Astrocyte (in vitro differentiated cells and primary cell): Measurements from ENCODE around the gene INO80B. TPM values are rescaled to one million over a fixed set of nuclear protein-coding genes. Genes with fewer than 3 reads are reported as not detected.
"Not testable (repeated sequence)": the region's sequence is repeated elsewhere in the genome, so short reads cannot be mapped to it uniquely, and the experiment has no call there.

Experiments
- DNase-seq: peaks from one replicate; pipeline ENCODE4 v3.0.0-alpha.2; 2010; ENCODE audit warnings: low read depth
- FAIRE-seq: peaks from 2 replicates; lab custom pipeline; 2011; peaks lifted over from hg19 to GRCh38; lab: Jason Lieb, UNC
- H2AFZ ChIP-seq: 2 replicates; pipeline ENCODE4 v1.6.0; 2012; ENCODE audit warnings: low read depth, low read length, inconsistent platforms
- H3K27ac ChIP-seq: 2 replicates; pipeline ENCODE4 v1.5.1; 2011; ENCODE audit warnings: low read depth, low read length, inconsistent platforms
- H3K27me3 ChIP-seq: 2 replicates; pipeline ENCODE4 v1.6.0; 2011; ENCODE audit warnings: low read length, inconsistent platforms; ENCODE audit not compliant: insufficient read depth
- H3K36me3 ChIP-seq: 2 replicates; pipeline ENCODE4 v1.5.1; 2011; ENCODE audit warnings: low read length, inconsistent platforms; ENCODE audit not compliant: insufficient read depth
- H3K4me1 ChIP-seq: 2 replicates; pipeline ENCODE4 v1.5.1; 2011; ENCODE audit warnings: low read length, inconsistent platforms; ENCODE audit not compliant: insufficient read depth
- H3K4me2 ChIP-seq: 2 replicates; pipeline ENCODE4 v1.6.0; 2012; ENCODE audit warnings: low read length, inconsistent platforms
- H3K4me3 ChIP-seq: 2 replicates; pipeline ENCODE4 v1.5.1; 2011; ENCODE audit warnings: low read depth, mild to moderate bottlenecking, low read length, inconsistent platforms; ENCODE audit not compliant: insufficient read depth
- H3K79me2 ChIP-seq: 2 replicates; pipeline ENCODE4 v1.6.0; 2012; ENCODE audit warnings: mild to moderate bottlenecking, low read length, inconsistent platforms; ENCODE audit not compliant: insufficient read depth
- H3K9ac ChIP-seq: 2 replicates; pipeline ENCODE4 v1.6.0; 2012; ENCODE audit warnings: mild to moderate bottlenecking, low read length, inconsistent platforms
- H3K9me3 ChIP-seq: 2 replicates; pipeline ENCODE4 v1.5.1; 2012; ENCODE audit warnings: low read depth, mild to moderate bottlenecking, low read length, inconsistent platforms; ENCODE audit not compliant: insufficient read depth
- H4K20me1 ChIP-seq: 2 replicates; pipeline ENCODE4 v1.6.0; 2012; ENCODE audit warnings: low read length, inconsistent platforms; ENCODE audit not compliant: insufficient read depth
- H3K27ac Mint-ChIP-seq: one replicate; pipeline ENCODE4 v1.8.0; 2021; ENCODE audit warnings: mild to moderate bottlenecking, mixed read lengths; ENCODE audit not compliant: unreplicated experiment
- H3K27me3 Mint-ChIP-seq: one replicate; pipeline ENCODE4 v1.8.0; 2021; ENCODE audit warnings: low read depth, mixed read lengths; ENCODE audit not compliant: unreplicated experiment
- H3K36me3 Mint-ChIP-seq: one replicate; pipeline ENCODE4 v1.8.0; 2021; ENCODE audit warnings: low read depth, mixed read lengths; ENCODE audit not compliant: unreplicated experiment
- H3K4me1 Mint-ChIP-seq: one replicate; pipeline ENCODE4 v1.8.0; 2021; ENCODE audit warnings: low read depth, mixed read lengths; ENCODE audit not compliant: unreplicated experiment
- H3K4me3 Mint-ChIP-seq: one replicate; pipeline ENCODE4 v1.8.0; 2021; ENCODE audit warnings: mild to moderate bottlenecking, moderate library complexity, mixed read lengths; ENCODE audit not compliant: unreplicated experiment
- H3K9me3 Mint-ChIP-seq: one replicate; pipeline ENCODE4 v1.8.0; 2021; ENCODE audit warnings: mild to moderate bottlenecking, mixed read lengths; ENCODE audit not compliant: unreplicated experiment
- EZH2 ChIP-seq: IDR thresholded peaks from 2 replicates; pipeline ENCODE4 v1.6.1; 2012; ENCODE audit warnings: mild to moderate bottlenecking, low read length, inconsistent platforms; ENCODE audit not compliant: insufficient read depth
- total RNA-seq: library from RNA; stranded (reverse); gene quantifications from 2 replicates; pipeline ENCODE4 v1.2.1, GENCODE V29; 2021
- TF ChIP-seq, protein P1 (sequence below): IDR thresholded peaks from 2 replicates; pipeline ENCODE4 v1.5.1; 2011; ENCODE audit warnings: low read depth, mild to moderate bottlenecking, inconsistent platforms, low read length, moderate library complexity; ENCODE audit not compliant: insufficient read depth

The INO80B gene
- total RNA-seq, 1 donor from 2014 or later = 19.2 TPM

- FAIRE-seq (no peak), DNase-seq (no peak)
- Histone ChIP-seq H3K9me3 (no peaks in the 10 kb centered on the region), H3K27ac (no peak within 1 kb of the TSS), H3K4me1 (peaks cover 45% of the 10 kb centered on the region), H3K27me3 (peaks cover 10% of the 10 kb centered on the region), H3K4me3 (no peak within 1 kb of the TSS), H3K36me3 (no peaks in the 10 kb centered on the region), H3K9ac (peak within 1 kb of the TSS; percentile 22), H2AFZ (peak within 1 kb of the TSS; percentile 80), H3K4me2 (peak within 1 kb of the TSS; percentile 96), H4K20me1 (peaks cover 24% of the 10 kb centered on the region), H3K79me2 (peaks cover 29% of the 10 kb centered on the region)
- H3K4me3 Mint-ChIP-seq = peak within 1 kb of the TSS; percentile 87
- H3K9me3 Mint-ChIP-seq = no peaks in the 10 kb centered on the region
- H3K27ac Mint-ChIP-seq = peak within 1 kb of the TSS; percentile 87
- H3K36me3 Mint-ChIP-seq = peaks cover 2% of the 10 kb centered on the region
- H3K27me3 Mint-ChIP-seq = peaks cover 1% of the 10 kb centered on the region
- H3K4me1 Mint-ChIP-seq = peaks cover 30% of the 10 kb centered on the region
- TF ChIP-seq, protein P1, sequence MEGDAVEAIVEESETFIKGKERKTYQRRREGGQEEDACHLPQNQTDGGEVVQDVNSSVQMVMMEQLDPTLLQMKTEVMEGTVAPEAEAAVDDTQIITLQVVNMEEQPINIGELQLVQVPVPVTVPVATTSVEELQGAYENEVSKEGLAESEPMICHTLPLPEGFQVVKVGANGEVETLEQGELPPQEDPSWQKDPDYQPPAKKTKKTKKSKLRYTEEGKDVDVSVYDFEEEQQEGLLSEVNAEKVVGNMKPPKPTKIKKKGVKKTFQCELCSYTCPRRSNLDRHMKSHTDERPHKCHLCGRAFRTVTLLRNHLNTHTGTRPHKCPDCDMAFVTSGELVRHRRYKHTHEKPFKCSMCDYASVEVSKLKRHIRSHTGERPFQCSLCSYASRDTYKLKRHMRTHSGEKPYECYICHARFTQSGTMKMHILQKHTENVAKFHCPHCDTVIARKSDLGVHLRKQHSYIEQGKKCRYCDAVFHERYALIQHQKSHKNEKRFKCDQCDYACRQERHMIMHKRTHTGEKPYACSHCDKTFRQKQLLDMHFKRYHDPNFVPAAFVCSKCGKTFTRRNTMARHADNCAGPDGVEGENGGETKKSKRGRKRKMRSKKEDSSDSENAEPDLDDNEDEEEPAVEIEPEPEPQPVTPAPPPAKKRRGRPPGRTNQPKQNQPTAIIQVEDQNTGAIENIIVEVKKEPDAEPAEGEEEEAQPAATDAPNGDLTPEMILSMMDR = no peak
- TF ChIP-seq EZH2 = peak; percentile 71
Observed at GRCh38 chr2:74441690-74442482, 13.0 kb upstream of the INO80B start, which contains the start of gene RTKN. Gene RTKN, minus strand, starts transcription at chr2:74441937. Its CDS starts 121 bp downstream, at chr2:74441816.

- H3K4me3 Mint-ChIP-seq = peak overlapping the region; percentile 82
- not testable (repeated sequence) for FAIRE-seq, DNase-seq, H3K9me3 Mint-ChIP-seq, H3K27me3 Mint-ChIP-seq, H3K9me3 ChIP-seq, H3K27ac ChIP-seq, H3K36me3 ChIP-seq, H3K9ac ChIP-seq, H3K36me3 Mint-ChIP-seq, H3K4me3 ChIP-seq
- peaks cover 22% of the 10 kb centered on the region for H3K79me2 ChIP-seq
- peak overlapping the region; percentile 80 for H2AFZ ChIP-seq
- peaks cover 14% of the 10 kb centered on the region for H3K27me3 ChIP-seq
- peak overlapping the region; percentile 96 for H3K4me2 ChIP-seq
- H3K4me1 ChIP-seq = peaks cover 39% of the 10 kb centered on the region
- H4K20me1 ChIP-seq = peaks cover 18% of the 10 kb centered on the region
- H3K27ac Mint-ChIP-seq = peak overlapping the region; percentile 83
- peaks cover 25% of the 10 kb centered on the region for H3K4me1 Mint-ChIP-seq
Observed at GRCh38 chr2:74442483-74443297, 12.2 kb upstream of the INO80B start.

- Histone ChIP-seq H3K9ac (no peak overlapping the region), H3K9me3 (no peaks in the 10 kb centered on the region), H3K4me2 (peak overlapping the region; percentile 74), H3K27me3 (peaks cover 14% of the 10 kb centered on the region), H2AFZ (no peak overlapping the region), H3K4me3 (no peak overlapping the region), H3K4me1 (peaks cover 28% of the 10 kb centered on the region), H3K79me2 (peaks cover 3% of the 10 kb centered on the region), H3K27ac (no peak overlapping the region), H4K20me1 (no peaks in the 10 kb centered on the region), H3K36me3 (no peaks in the 10 kb centered on the region)
- Mint-ChIP-seq H3K4me3 (peak overlapping the region; percentile 27), H3K27me3 (peaks cover 1% of the 10 kb centered on the region), H3K4me1 (peaks cover 10% of the 10 kb centered on the region), H3K36me3 (no peaks in the 10 kb centered on the region), H3K27ac (peak overlapping the region; percentile 1), H3K9me3 (no peaks in the 10 kb centered on the region)
- DNase-seq (no peak), FAIRE-seq (no peak)
- TF ChIP-seq EZH2 = no peak
- TF ChIP-seq, protein P1 = no peak
Observed at GRCh38 chr2:74444498-74445318, 10.2 kb upstream of the INO80B start.
